Measurements from ENCODE around the gene MFSD1.

MFSD1 gene

GRCh38 chr3:158839966-158840365 is 38.1 kb downstream of the MFSD1 start:
- Histone ChIP-seq H3K4me2 (ENCODE audit: low read length) (no peak overlapping the region), H3K79me2 (ENCODE audit: control insufficient read depth, insufficient read depth, low read length) (no peaks in the 10 kb centered on the region), H2BK5ac (ENCODE audit: low read length) (no peak overlapping the region), H4K8ac (ENCODE audit: low read depth, low read length) (no peak overlapping the region), H2BK120ac (ENCODE audit: low read depth, low read length) (no peak overlapping the region), H3K27ac (ENCODE audit: low read depth, low read length) (no peak overlapping the region), H3K18ac (ENCODE audit: low read length) (no peak overlapping the region), H3K4me3 (ENCODE audit: low read length) (no peak overlapping the region), H3K4me1 (ENCODE audit: control insufficient read depth, low read depth, low read length) (no peaks in the 10 kb centered on the region), H3K79me1 (ENCODE audit: low read length) (no peaks in the 10 kb centered on the region), H3K23ac (ENCODE audit: low read length) (no peak overlapping the region), H3K9ac (ENCODE audit: low read length) (no peak overlapping the region), H2BK15ac (replicated peaks; ENCODE audit: low read depth) (no peak overlapping the region), H3K36me3 (ENCODE audit: control insufficient read depth, insufficient read depth, low read length) (no peaks in the 10 kb centered on the region), H3K56ac (ENCODE audit: low read length) (no peak overlapping the region), H4K5ac (ENCODE audit: low read length) (no peak overlapping the region), H3K27me3 (ENCODE audit: insufficient read depth, low read length, poor library complexity) (no peaks in the 10 kb centered on the region), H2AK5ac (ENCODE audit: low read length) (no peak overlapping the region), H3K4ac (ENCODE audit: low read depth, low read length) (no peak overlapping the region)
- no CpG with 5 or more reads among the region's 6 CpGs for WGBS (ENCODE audit: extremely low coverage, insufficient coverage, low lambda C conversion rate)
- no peak for DNase-seq

GRCh38 chr3:158841387-158841786 is 39.5 kb downstream of the MFSD1 start:
- no peaks in the 10 kb centered on the region for H3K27me3 ChIP-seq (ENCODE audit: insufficient read depth, low read length, poor library complexity)
- WGBS (ENCODE audit: extremely low coverage, insufficient coverage, low lambda C conversion rate): no CpG with 5 or more reads among the region's 8 CpGs
- H2BK120ac ChIP-seq (ENCODE audit: low read depth, low read length): no peak overlapping the region

GRCh38 chr3:158842976-158843375 is 41.1 kb downstream of the MFSD1 start:
- H3K4ac ChIP-seq (ENCODE audit: low read depth, low read length): no peak overlapping the region
- H3K23ac ChIP-seq (ENCODE audit: low read length): no peak overlapping the region
- no peak overlapping the region for H3K18ac ChIP-seq (ENCODE audit: low read length)
- WGBS (ENCODE audit: extremely low coverage, insufficient coverage, low lambda C conversion rate): no CpG with 5 or more reads among the region's 3 CpGs
- no peak overlapping the region for H4K8ac ChIP-seq (ENCODE audit: low read depth, low read length)
- H3K79me1 ChIP-seq (ENCODE audit: low read length): no peaks in the 10 kb centered on the region
- no peak overlapping the region for H3K9ac ChIP-seq (ENCODE audit: low read length)
- DNase-seq: no peak
- H2BK15ac ChIP-seq (replicated peaks; ENCODE audit: low read depth): no peak overlapping the region
- H2BK5ac ChIP-seq (ENCODE audit: low read length): no peak overlapping the region
- no peak overlapping the region for H2BK120ac ChIP-seq (ENCODE audit: low read depth, low read length)
- no peaks in the 10 kb centered on the region for H3K79me2 ChIP-seq (ENCODE audit: control insufficient read depth, insufficient read depth, low read length)
- H3K36me3 ChIP-seq (ENCODE audit: control insufficient read depth, insufficient read depth, low read length): no peaks in the 10 kb centered on the region
- H4K5ac ChIP-seq (ENCODE audit: low read length): no peak overlapping the region
- no peaks in the 10 kb centered on the region for H3K27me3 ChIP-seq (ENCODE audit: insufficient read depth, low read length, poor library complexity)
- H3K4me3 ChIP-seq (ENCODE audit: low read length): no peak overlapping the region
- H3K56ac ChIP-seq (ENCODE audit: low read length): no peak overlapping the region
- H2AK5ac ChIP-seq (ENCODE audit: low read length): no peak overlapping the region
- no peak overlapping the region for H3K4me2 ChIP-seq (ENCODE audit: low read length)
- no peak overlapping the region for H3K27ac ChIP-seq (ENCODE audit: low read depth, low read length)
- H3K4me1 ChIP-seq (ENCODE audit: control insufficient read depth, low read depth, low read length): no peaks in the 10 kb centered on the region

More at GRCh38 chr3:158841387-158841786, 39.5 kb downstream of the MFSD1 start:
- no peak overlapping the region for H3K56ac ChIP-seq (ENCODE audit: low read length)
- H2BK15ac ChIP-seq (replicated peaks; ENCODE audit: low read depth): no peak overlapping the region
- H3K36me3 ChIP-seq (ENCODE audit: control insufficient read depth, insufficient read depth, low read length): no peaks in the 10 kb centered on the region
- no peak overlapping the region for H3K4me3 ChIP-seq (ENCODE audit: low read length)
- H3K27ac ChIP-seq (ENCODE audit: low read depth, low read length): no peak overlapping the region
- no peak overlapping the region for H3K18ac ChIP-seq (ENCODE audit: low read length)
- no peak overlapping the region for H4K5ac ChIP-seq (ENCODE audit: low read length)
- no peaks in the 10 kb centered on the region for H3K4me1 ChIP-seq (ENCODE audit: control insufficient read depth, low read depth, low read length)
- H3K9ac ChIP-seq (ENCODE audit: low read length): no peak overlapping the region
- no peak for DNase-seq
- H3K4ac ChIP-seq (ENCODE audit: low read depth, low read length): no peak overlapping the region
- no peak overlapping the region for H4K8ac ChIP-seq (ENCODE audit: low read depth, low read length)
- H3K23ac ChIP-seq (ENCODE audit: low read length): no peak overlapping the region
- no peaks in the 10 kb centered on the region for H3K79me1 ChIP-seq (ENCODE audit: low read length)
- H3K4me2 ChIP-seq (ENCODE audit: low read length): no peak overlapping the region
- no peak overlapping the region for H2AK5ac ChIP-seq (ENCODE audit: low read length)
- no peak overlapping the region for H2BK5ac ChIP-seq (ENCODE audit: low read length)
- H3K79me2 ChIP-seq (ENCODE audit: control insufficient read depth, insufficient read depth, low read length): no peaks in the 10 kb centered on the region

- DNase-seq: peak; percentile 47
- Histone ChIP-seq H2BK15ac (replicated peaks; ENCODE audit: low read depth) (no peak overlapping the region), H3K4me1 (ENCODE audit: control insufficient read depth, low read depth, low read length) (no peaks in the 10 kb centered on the region), H2BK5ac (ENCODE audit: low read length) (no peak overlapping the region), H3K18ac (ENCODE audit: low read length) (no peak overlapping the region), H3K4me3 (ENCODE audit: low read length) (no peak overlapping the region), H4K8ac (ENCODE audit: low read depth, low read length) (no peak overlapping the region), H3K27ac (ENCODE audit: low read depth, low read length) (no peak overlapping the region), H3K36me3 (ENCODE audit: control insufficient read depth, insufficient read depth, low read length) (no peaks in the 10 kb centered on the region), H3K4ac (ENCODE audit: low read depth, low read length) (no peak overlapping the region), H3K9ac (ENCODE audit: low read length) (no peak overlapping the region), H3K79me1 (ENCODE audit: low read length) (no peaks in the 10 kb centered on the region), H2BK120ac (ENCODE audit: low read depth, low read length) (no peak overlapping the region), H3K56ac (ENCODE audit: low read length) (no peak overlapping the region), H3K4me2 (ENCODE audit: low read length) (no peak overlapping the region), H2AK5ac (ENCODE audit: low read length) (no peak overlapping the region), H4K5ac (ENCODE audit: low read length) (no peak overlapping the region), H3K79me2 (ENCODE audit: control insufficient read depth, insufficient read depth, low read length) (no peaks in the 10 kb centered on the region), H3K27me3 (ENCODE audit: insufficient read depth, low read length, poor library complexity) (no peaks in the 10 kb centered on the region), H3K23ac (ENCODE audit: low read length) (no peak overlapping the region)
- no CpG with 5 or more reads among the region's 5 CpGs for WGBS (ENCODE audit: extremely low coverage, insufficient coverage, low lambda C conversion rate)
Measured at GRCh38 chr3:158845765-158846350, 44.0 kb downstream of the MFSD1 start.

GRCh38 chr3:158846803-158847451 is 45.1 kb downstream of the MFSD1 start:
- no peaks in the 10 kb centered on the region for H3K4me1 ChIP-seq (ENCODE audit: control insufficient read depth, low read depth, low read length)
- no peak overlapping the region for H3K4me2 ChIP-seq (ENCODE audit: low read length)
- no peak overlapping the region for H3K4me3 ChIP-seq (ENCODE audit: low read length)
- no CpG with 5 or more reads among the region's 3 CpGs for WGBS (ENCODE audit: extremely low coverage, insufficient coverage, low lambda C conversion rate)
- H2BK5ac ChIP-seq (ENCODE audit: low read length): no peak overlapping the region
- no peak overlapping the region for H2BK15ac ChIP-seq (replicated peaks; ENCODE audit: low read depth)
- no peak overlapping the region for H3K56ac ChIP-seq (ENCODE audit: low read length)
- no peaks in the 10 kb centered on the region for H3K79me1 ChIP-seq (ENCODE audit: low read length)
- no peak overlapping the region for H3K27ac ChIP-seq (ENCODE audit: low read depth, low read length)
- no peak overlapping the region for H3K23ac ChIP-seq (ENCODE audit: low read length)
- DNase-seq: no peak
- H2BK120ac ChIP-seq (ENCODE audit: low read depth, low read length): no peak overlapping the region
- H2AK5ac ChIP-seq (ENCODE audit: low read length): no peak overlapping the region
- no peaks in the 10 kb centered on the region for H3K79me2 ChIP-seq (ENCODE audit: control insufficient read depth, insufficient read depth, low read length)
- H3K27me3 ChIP-seq (ENCODE audit: insufficient read depth, low read length, poor library complexity): no peaks in the 10 kb centered on the region
- H3K9ac ChIP-seq (ENCODE audit: low read length): no peak overlapping the region
- H3K18ac ChIP-seq (ENCODE audit: low read length): no peak overlapping the region
- no peak overlapping the region for H4K8ac ChIP-seq (ENCODE audit: low read depth, low read length)
- no peak overlapping the region for H4K5ac ChIP-seq (ENCODE audit: low read length)
- H3K36me3 ChIP-seq (ENCODE audit: control insufficient read depth, insufficient read depth, low read length): no peaks in the 10 kb centered on the region
- H3K4ac ChIP-seq (ENCODE audit: low read depth, low read length): no peak overlapping the region

GRCh38 chr3:158847452-158847821 is 45.6 kb downstream of the MFSD1 start:
- no peak overlapping the region for H3K4me2 ChIP-seq (ENCODE audit: low read length)
- H3K9ac ChIP-seq (ENCODE audit: low read length): no peak overlapping the region
- no peak overlapping the region for H3K27ac ChIP-seq (ENCODE audit: low read depth, low read length)
- H2BK5ac ChIP-seq (ENCODE audit: low read length): no peak overlapping the region
- H4K8ac ChIP-seq (ENCODE audit: low read depth, low read length): no peak overlapping the region
- DNase-seq: no peak
- H2BK15ac ChIP-seq (replicated peaks; ENCODE audit: low read depth): no peak overlapping the region
- no peak overlapping the region for H4K5ac ChIP-seq (ENCODE audit: low read length)
- H3K56ac ChIP-seq (ENCODE audit: low read length): no peak overlapping the region
- no peaks in the 10 kb centered on the region for H3K4me1 ChIP-seq (ENCODE audit: control insufficient read depth, low read depth, low read length)
- H3K4ac ChIP-seq (ENCODE audit: low read depth, low read length): no peak overlapping the region
- H3K18ac ChIP-seq (ENCODE audit: low read length): no peak overlapping the region
- H3K79me1 ChIP-seq (ENCODE audit: low read length): no peaks in the 10 kb centered on the region
- no peaks in the 10 kb centered on the region for H3K27me3 ChIP-seq (ENCODE audit: insufficient read depth, low read length, poor library complexity)
- H2AK5ac ChIP-seq (ENCODE audit: low read length): no peak overlapping the region
- H2BK120ac ChIP-seq (ENCODE audit: low read depth, low read length): no peak overlapping the region
- H3K23ac ChIP-seq (ENCODE audit: low read length): no peak overlapping the region
- no peaks in the 10 kb centered on the region for H3K36me3 ChIP-seq (ENCODE audit: control insufficient read depth, insufficient read depth, low read length)
- no peaks in the 10 kb centered on the region for H3K79me2 ChIP-seq (ENCODE audit: control insufficient read depth, insufficient read depth, low read length)
- WGBS (ENCODE audit: extremely low coverage, insufficient coverage, low lambda C conversion rate): no CpG with 5 or more reads among the region's 4 CpGs
- H3K4me3 ChIP-seq (ENCODE audit: low read length): no peak overlapping the region
